Measurements from ENCODE around the gene KLHL14.

The KLHL14 gene

DNA sequence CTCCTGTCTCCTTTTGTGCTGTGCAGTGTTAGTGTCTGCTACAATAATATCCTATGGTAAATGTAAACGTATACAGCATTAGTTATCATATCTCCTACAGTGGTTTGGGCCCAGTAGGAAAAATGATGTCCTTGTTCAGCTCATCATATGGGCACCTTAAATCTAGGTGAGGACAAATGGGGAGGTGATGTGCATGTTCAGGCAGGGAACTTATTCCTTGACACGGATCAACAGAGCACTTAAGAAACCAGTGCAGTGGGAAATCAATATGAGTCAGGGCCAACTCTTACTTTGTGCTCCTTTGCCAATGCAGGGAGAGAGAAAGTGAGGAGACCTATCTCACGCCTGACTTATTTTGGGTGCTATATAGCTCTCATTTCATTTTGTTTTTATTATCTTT lies 76.4 kb downstream of the KLHL14 start:
- Histone ChIP-seq H3K4me3 (ENCODE audit: low read length in 2 of 2) (no peak overlapping the region), H3K27me3 (ENCODE audit: control insufficient read depth in 2 of 2, insufficient read depth in 2 of 2, low read length in 2 of 2) (no peaks in the 10 kb centered on the region), H3K36me3 (ENCODE audit: control insufficient read depth in 2 of 2, insufficient read depth in 2 of 2, low read length in 2 of 2) (no peaks in the 10 kb centered on the region), H3K27ac (ENCODE audit: low read depth in 2 of 2, low read length in 2 of 2) (no peak overlapping the region), H3K9me3 (ENCODE audit: control insufficient read depth in 2 of 2, low read length in 2 of 2) (no peaks in the 10 kb centered on the region), H3K4me1 (ENCODE audit: control insufficient read depth in 2 of 2, insufficient read depth in 2 of 2, low read length in 2 of 2) (no peaks in the 10 kb centered on the region), H3K9ac (ENCODE audit: low read depth in 1 of 2, low read length in 2 of 2) (no peak overlapping the region)

DNA sequence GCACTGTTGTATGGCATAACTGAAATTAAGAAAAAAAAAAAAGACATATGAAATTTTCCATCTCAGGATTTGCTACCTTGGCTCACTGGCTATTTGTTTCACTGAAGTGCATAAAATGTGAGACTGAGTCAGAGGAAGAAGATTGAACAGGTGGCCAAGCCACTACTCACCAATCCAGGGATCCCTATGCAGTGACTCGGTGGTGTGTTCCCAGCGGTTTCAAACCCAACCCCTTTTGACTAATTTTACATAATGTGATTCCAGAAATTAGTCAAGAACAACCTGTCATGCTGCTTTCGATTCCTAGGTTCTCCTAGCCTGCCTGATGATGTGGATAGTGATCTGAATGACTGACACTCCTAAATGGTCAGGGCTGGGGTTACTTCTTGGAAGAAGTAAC lies 77.3 kb downstream of the KLHL14 start:
- no peaks in the 10 kb centered on the region for H3K9me3 ChIP-seq (ENCODE audit: control insufficient read depth in 2 of 2, low read length in 2 of 2)
- no peaks in the 10 kb centered on the region for H3K36me3 ChIP-seq (ENCODE audit: control insufficient read depth in 2 of 2, insufficient read depth in 2 of 2, low read length in 2 of 2)
- H3K27me3 ChIP-seq (ENCODE audit: control insufficient read depth in 2 of 2, insufficient read depth in 2 of 2, low read length in 2 of 2): no peaks in the 10 kb centered on the region
- no peaks in the 10 kb centered on the region for H3K4me1 ChIP-seq (ENCODE audit: control insufficient read depth in 2 of 2, insufficient read depth in 2 of 2, low read length in 2 of 2)
- no peak overlapping the region for H3K27ac ChIP-seq (ENCODE audit: low read depth in 2 of 2, low read length in 2 of 2)
- H3K9ac ChIP-seq (ENCODE audit: low read depth in 1 of 2, low read length in 2 of 2): no peak overlapping the region
- H3K4me3 ChIP-seq (ENCODE audit: low read length in 2 of 2): no peak overlapping the region

DNA sequence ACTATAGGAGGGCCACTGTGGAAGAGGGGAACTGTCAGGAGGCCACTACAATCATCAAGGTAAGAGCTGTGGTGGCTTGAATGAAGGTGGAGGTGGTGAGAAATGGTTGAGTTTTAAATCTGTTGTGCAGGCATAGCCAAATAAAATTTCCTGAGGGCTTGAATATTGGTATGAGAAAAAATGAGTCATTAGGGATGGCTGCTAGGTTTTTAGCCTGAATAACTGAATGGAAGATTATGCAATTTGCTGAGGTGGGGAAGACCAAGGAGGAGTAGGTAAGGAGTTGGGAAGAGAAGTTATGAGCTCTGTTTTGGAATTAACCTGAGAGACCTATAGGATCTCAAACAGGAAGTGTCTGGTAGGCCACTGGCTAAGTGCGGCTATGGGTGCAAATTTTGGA lies 84.0 kb downstream of the KLHL14 start:
- Histone ChIP-seq H3K9me3 (ENCODE audit: control insufficient read depth in 2 of 2, low read length in 2 of 2) (no peaks in the 10 kb centered on the region), H3K4me3 (ENCODE audit: low read length in 2 of 2) (no peak overlapping the region), H3K27ac (ENCODE audit: low read depth in 2 of 2, low read length in 2 of 2) (no peak overlapping the region), H3K36me3 (ENCODE audit: control insufficient read depth in 2 of 2, insufficient read depth in 2 of 2, low read length in 2 of 2) (no peaks in the 10 kb centered on the region), H3K4me1 (ENCODE audit: control insufficient read depth in 2 of 2, insufficient read depth in 2 of 2, low read length in 2 of 2) (no peaks in the 10 kb centered on the region), H3K9ac (ENCODE audit: low read depth in 1 of 2, low read length in 2 of 2) (no peak overlapping the region), H3K27me3 (ENCODE audit: control insufficient read depth in 2 of 2, insufficient read depth in 2 of 2, low read length in 2 of 2) (no peaks in the 10 kb centered on the region)

DNA sequence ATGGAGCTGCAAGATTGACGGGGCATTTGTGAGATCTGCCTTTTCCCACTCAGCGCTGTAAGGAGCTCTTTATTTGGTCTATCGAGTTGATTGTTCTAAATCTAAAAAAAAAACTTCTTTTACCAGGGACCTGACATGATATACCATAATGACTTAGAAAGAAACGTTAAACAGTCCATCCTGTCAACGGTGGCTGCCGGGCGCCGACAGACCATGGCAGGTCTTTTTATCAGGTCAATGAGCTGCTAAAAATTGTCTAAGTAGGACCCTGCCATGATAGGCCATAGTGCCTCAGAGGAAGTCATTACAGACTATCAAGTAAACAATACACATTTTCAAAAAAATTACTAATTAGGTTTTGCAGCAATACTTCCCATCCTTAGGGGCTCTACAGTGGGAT lies 87.9 kb downstream of the KLHL14 start:
- Histone ChIP-seq H3K36me3 (ENCODE audit: control insufficient read depth in 2 of 2, insufficient read depth in 2 of 2, low read length in 2 of 2) (no peaks in the 10 kb centered on the region), H3K9ac (ENCODE audit: low read depth in 1 of 2, low read length in 2 of 2) (no peak overlapping the region), H3K27ac (ENCODE audit: low read depth in 2 of 2, low read length in 2 of 2) (no peak overlapping the region), H3K9me3 (ENCODE audit: control insufficient read depth in 2 of 2, low read length in 2 of 2) (no peaks in the 10 kb centered on the region), H3K4me1 (ENCODE audit: control insufficient read depth in 2 of 2, insufficient read depth in 2 of 2, low read length in 2 of 2) (no peaks in the 10 kb centered on the region), H3K4me3 (ENCODE audit: low read length in 2 of 2) (no peak overlapping the region), H3K27me3 (ENCODE audit: control insufficient read depth in 2 of 2, insufficient read depth in 2 of 2, low read length in 2 of 2) (no peaks in the 10 kb centered on the region)

DNA sequence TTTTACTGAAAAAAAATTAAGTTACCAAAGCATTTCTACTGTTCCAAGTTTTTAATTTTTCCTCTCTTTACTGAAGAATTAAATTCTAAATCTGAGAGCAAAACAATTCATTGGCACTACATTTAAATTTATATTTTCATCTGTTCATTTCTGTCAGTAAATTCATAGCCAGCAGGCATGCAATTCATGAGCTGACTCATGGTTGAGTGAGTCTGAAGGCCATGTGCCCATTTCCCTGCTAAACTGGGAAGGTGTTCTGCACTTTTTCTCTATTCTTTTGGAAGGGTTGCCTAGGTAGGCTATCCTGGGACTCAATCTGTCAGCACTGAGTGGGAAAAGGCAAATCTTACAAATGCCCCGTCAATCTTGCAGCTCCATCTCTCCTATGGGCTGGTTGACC lies 88.7 kb downstream of the KLHL14 start:
- Histone ChIP-seq H3K9me3 (ENCODE audit: control insufficient read depth in 2 of 2, low read length in 2 of 2) (no peaks in the 10 kb centered on the region), H3K27ac (ENCODE audit: low read depth in 2 of 2, low read length in 2 of 2) (no peak overlapping the region), H3K4me3 (ENCODE audit: low read length in 2 of 2) (no peak overlapping the region), H3K4me1 (ENCODE audit: control insufficient read depth in 2 of 2, insufficient read depth in 2 of 2, low read length in 2 of 2) (no peaks in the 10 kb centered on the region), H3K9ac (ENCODE audit: low read depth in 1 of 2, low read length in 2 of 2) (no peak overlapping the region), H3K27me3 (ENCODE audit: control insufficient read depth in 2 of 2, insufficient read depth in 2 of 2, low read length in 2 of 2) (no peaks in the 10 kb centered on the region), H3K36me3 (ENCODE audit: control insufficient read depth in 2 of 2, insufficient read depth in 2 of 2, low read length in 2 of 2) (no peaks in the 10 kb centered on the region)

DNA sequence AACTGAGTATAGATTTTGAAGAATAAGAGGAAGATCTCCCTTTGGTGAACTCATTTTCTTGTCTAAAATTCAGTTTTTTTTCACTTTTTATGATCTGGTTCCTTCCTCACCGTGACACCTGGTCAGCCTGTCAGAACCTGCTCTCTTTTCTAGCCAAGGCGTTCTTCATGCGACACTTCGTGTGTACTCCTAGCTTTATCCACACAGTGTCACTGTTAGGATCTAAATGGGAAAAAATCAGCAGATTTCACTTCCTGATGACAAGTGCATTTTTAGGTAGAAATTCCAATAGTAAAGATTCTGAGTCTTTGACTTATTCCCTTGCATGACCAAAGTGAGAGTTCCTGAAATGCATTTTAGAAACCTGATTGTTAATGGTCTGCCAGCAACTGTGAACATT lies 89.8 kb downstream of the KLHL14 start:
- Histone ChIP-seq H3K4me3 (ENCODE audit: low read length in 2 of 2) (no peak overlapping the region), H3K27ac (ENCODE audit: low read depth in 2 of 2, low read length in 2 of 2) (no peak overlapping the region), H3K9ac (ENCODE audit: low read depth in 1 of 2, low read length in 2 of 2) (no peak overlapping the region), H3K4me1 (ENCODE audit: control insufficient read depth in 2 of 2, insufficient read depth in 2 of 2, low read length in 2 of 2) (no peaks in the 10 kb centered on the region), H3K27me3 (ENCODE audit: control insufficient read depth in 2 of 2, insufficient read depth in 2 of 2, low read length in 2 of 2) (no peaks in the 10 kb centered on the region), H3K36me3 (ENCODE audit: control insufficient read depth in 2 of 2, insufficient read depth in 2 of 2, low read length in 2 of 2) (no peaks in the 10 kb centered on the region), H3K9me3 (ENCODE audit: control insufficient read depth in 2 of 2, low read length in 2 of 2) (no peaks in the 10 kb centered on the region)

DNA sequence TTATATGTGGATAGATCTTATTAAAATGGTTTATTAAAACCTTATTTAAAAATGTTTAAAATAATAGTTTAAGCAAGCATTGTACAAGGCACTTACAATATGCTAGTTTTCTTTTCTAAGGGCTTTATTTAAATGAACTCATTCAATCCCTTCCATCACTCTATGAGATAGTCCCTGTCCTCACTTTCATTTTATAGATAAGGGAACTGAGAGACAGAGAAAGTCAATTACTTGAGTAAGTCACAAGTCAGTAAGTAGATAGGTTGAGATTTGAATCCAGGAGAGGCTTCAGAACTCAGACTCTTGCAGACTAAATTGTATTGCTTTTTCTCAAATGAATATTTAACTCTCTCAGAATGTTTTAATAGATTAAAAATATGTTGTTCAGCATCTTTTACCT lies 95.2 kb downstream of the KLHL14 start:
- H3K9ac ChIP-seq (ENCODE audit: low read depth in 1 of 2, low read length in 2 of 2): no peak overlapping the region

DNA sequence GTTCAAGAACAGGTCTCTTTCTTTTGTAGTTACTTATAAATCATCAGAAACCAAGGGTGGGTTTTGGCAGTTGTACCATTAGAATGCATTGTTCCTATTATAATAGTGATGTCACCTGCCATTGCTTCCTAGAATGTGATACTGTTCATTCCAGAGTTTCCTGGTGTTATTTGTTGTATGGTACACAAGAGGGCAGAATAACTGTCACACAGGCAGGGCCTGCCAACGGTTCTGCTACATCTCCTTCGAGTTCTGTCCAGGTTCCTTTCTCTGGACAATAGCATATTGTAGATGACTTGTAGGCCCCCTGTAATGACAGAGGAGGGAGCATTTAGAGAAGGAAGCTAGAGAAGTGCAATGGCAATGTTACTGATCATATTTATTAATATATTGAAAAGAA lies 98.3 kb downstream of the KLHL14 start:
- H3K9me3 ChIP-seq (ENCODE audit: control insufficient read depth in 2 of 2, low read length in 2 of 2): no peaks in the 10 kb centered on the region
- no peak overlapping the region for H3K9ac ChIP-seq (ENCODE audit: low read depth in 1 of 2, low read length in 2 of 2)

More for the DNA sequence above, 95.2 kb downstream of the KLHL14 start:
- Histone ChIP-seq H3K9me3 (ENCODE audit: control insufficient read depth in 2 of 2, low read length in 2 of 2) (no peaks in the 10 kb centered on the region), H3K4me3 (ENCODE audit: low read length in 2 of 2) (no peak overlapping the region), H3K27ac (ENCODE audit: low read depth in 2 of 2, low read length in 2 of 2) (no peak overlapping the region), H3K36me3 (ENCODE audit: control insufficient read depth in 2 of 2, insufficient read depth in 2 of 2, low read length in 2 of 2) (no peaks in the 10 kb centered on the region), H3K4me1 (ENCODE audit: control insufficient read depth in 2 of 2, insufficient read depth in 2 of 2, low read length in 2 of 2) (no peaks in the 10 kb centered on the region), H3K27me3 (ENCODE audit: control insufficient read depth in 2 of 2, insufficient read depth in 2 of 2, low read length in 2 of 2) (no peaks in the 10 kb centered on the region)

DNA sequence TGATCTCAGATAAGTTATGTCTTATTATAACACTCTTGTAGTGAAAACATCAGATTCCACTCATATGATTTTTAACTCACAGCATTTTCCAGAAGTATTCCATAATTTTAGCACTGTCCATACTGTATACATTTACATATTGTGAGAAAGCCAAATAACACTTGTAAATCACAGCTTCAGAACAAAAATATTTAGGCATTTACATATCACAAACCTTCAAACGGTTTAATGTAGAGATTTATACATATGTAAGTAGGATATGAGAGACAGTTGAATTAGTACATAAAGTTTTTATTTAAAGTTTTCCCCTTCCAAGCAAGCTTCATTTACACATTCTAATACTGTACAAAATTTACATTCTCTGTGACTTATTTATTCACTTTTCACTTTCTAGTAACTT lies 100.4 kb downstream of the KLHL14 start:
- no peaks in the 10 kb centered on the region for H3K36me3 ChIP-seq (ENCODE audit: control insufficient read depth in 2 of 2, insufficient read depth in 2 of 2, low read length in 2 of 2)
- H3K4me1 ChIP-seq (ENCODE audit: control insufficient read depth in 2 of 2, insufficient read depth in 2 of 2, low read length in 2 of 2): no peaks in the 10 kb centered on the region
- H3K27ac ChIP-seq (ENCODE audit: low read depth in 2 of 2, low read length in 2 of 2): no peak overlapping the region
- H3K4me3 ChIP-seq (ENCODE audit: low read length in 2 of 2): no peak overlapping the region
- H3K27me3 ChIP-seq (ENCODE audit: control insufficient read depth in 2 of 2, insufficient read depth in 2 of 2, low read length in 2 of 2): no peaks in the 10 kb centered on the region
- H3K9me3 ChIP-seq (ENCODE audit: control insufficient read depth in 2 of 2, low read length in 2 of 2): no peaks in the 10 kb centered on the region
- no peak overlapping the region for H3K9ac ChIP-seq (ENCODE audit: low read depth in 1 of 2, low read length in 2 of 2)

More for the DNA sequence above, 98.3 kb downstream of the KLHL14 start:
- H3K27ac ChIP-seq (ENCODE audit: low read depth in 2 of 2, low read length in 2 of 2): no peak overlapping the region
- H3K4me3 ChIP-seq (ENCODE audit: low read length in 2 of 2): no peak overlapping the region
- no peaks in the 10 kb centered on the region for H3K4me1 ChIP-seq (ENCODE audit: control insufficient read depth in 2 of 2, insufficient read depth in 2 of 2, low read length in 2 of 2)
- no peaks in the 10 kb centered on the region for H3K27me3 ChIP-seq (ENCODE audit: control insufficient read depth in 2 of 2, insufficient read depth in 2 of 2, low read length in 2 of 2)
- no peaks in the 10 kb centered on the region for H3K36me3 ChIP-seq (ENCODE audit: control insufficient read depth in 2 of 2, insufficient read depth in 2 of 2, low read length in 2 of 2)

DNA sequence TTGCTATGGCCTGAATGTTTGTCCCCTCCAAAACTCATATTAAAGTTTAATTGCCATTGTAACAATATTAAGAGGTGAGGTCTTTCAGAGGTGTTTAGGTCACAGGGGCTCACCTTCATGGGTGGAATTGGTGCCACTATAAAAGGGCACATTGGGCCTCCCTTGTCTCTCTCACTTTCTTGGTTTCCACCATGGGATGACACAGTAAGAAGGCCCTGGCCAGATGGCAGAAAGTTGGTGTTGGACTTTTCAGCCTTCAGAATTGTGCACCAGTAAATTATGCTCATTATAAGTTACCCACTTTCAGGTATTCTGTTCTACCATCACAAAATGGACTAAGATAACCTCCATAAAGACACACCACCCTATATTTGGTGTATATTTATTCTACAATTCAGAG lies 102.1 kb downstream of the KLHL14 start:
- Histone ChIP-seq H3K4me1 (ENCODE audit: control insufficient read depth in 2 of 2, insufficient read depth in 2 of 2, low read length in 2 of 2) (no peaks in the 10 kb centered on the region), H3K36me3 (ENCODE audit: control insufficient read depth in 2 of 2, insufficient read depth in 2 of 2, low read length in 2 of 2) (no peaks in the 10 kb centered on the region), H3K9me3 (ENCODE audit: control insufficient read depth in 2 of 2, low read length in 2 of 2) (no peaks in the 10 kb centered on the region), H3K27me3 (ENCODE audit: control insufficient read depth in 2 of 2, insufficient read depth in 2 of 2, low read length in 2 of 2) (no peaks in the 10 kb centered on the region), H3K9ac (ENCODE audit: low read depth in 1 of 2, low read length in 2 of 2) (no peak overlapping the region), H3K4me3 (ENCODE audit: low read length in 2 of 2) (no peak overlapping the region), H3K27ac (ENCODE audit: low read depth in 2 of 2, low read length in 2 of 2) (no peak overlapping the region)

DNA sequence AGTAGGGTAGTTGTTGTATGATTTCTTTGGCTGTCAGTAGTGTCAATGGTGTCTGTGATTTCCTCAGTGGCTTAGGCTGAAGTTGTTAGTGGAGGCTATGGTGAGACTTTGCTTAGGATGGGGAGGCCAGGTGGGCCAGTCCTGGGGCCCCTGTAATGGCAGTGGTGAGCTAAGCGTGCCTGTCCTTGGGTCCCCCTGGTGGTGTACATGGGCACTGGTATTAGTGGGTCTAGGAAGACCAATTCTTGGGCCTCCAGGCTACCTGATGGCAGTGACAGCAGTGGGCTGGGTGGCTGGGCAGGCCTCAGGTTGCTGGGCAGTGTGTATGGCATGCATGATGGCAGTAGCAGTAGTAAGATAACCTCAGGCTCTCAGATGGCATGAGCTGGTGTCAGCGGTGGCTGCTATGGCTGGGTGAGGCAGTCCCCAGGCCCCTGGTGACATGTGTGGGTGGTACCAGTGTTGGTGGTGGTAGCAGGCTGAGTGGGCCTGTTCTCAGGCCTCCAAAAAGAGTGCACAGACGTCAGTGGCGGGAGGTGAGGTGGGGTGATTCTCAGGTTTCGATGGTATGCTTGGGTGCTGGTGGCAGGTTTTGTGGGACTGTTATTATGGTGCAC lies 103.2 kb downstream of the KLHL14 start:
- H3K27me3 ChIP-seq (ENCODE audit: control insufficient read depth in 2 of 2, insufficient read depth in 2 of 2, low read length in 2 of 2): no peaks in the 10 kb centered on the region
- no peaks in the 10 kb centered on the region for H3K4me1 ChIP-seq (ENCODE audit: control insufficient read depth in 2 of 2, insufficient read depth in 2 of 2, low read length in 2 of 2)

More for the DNA sequence above, 103.2 kb downstream of the KLHL14 start:
- no peak overlapping the region for H3K27ac ChIP-seq (ENCODE audit: low read depth in 2 of 2, low read length in 2 of 2)
- H3K9me3 ChIP-seq (ENCODE audit: control insufficient read depth in 2 of 2, low read length in 2 of 2): no peaks in the 10 kb centered on the region
- no peaks in the 10 kb centered on the region for H3K36me3 ChIP-seq (ENCODE audit: control insufficient read depth in 2 of 2, insufficient read depth in 2 of 2, low read length in 2 of 2)
- no peak overlapping the region for H3K4me3 ChIP-seq (ENCODE audit: low read length in 2 of 2)
- no peak overlapping the region for H3K9ac ChIP-seq (ENCODE audit: low read depth in 1 of 2, low read length in 2 of 2)

All from mucosa of rectum (tissue), 2 donors.